ENCODE data around the gene GABARAP.

The GABARAP gene

DNA sequence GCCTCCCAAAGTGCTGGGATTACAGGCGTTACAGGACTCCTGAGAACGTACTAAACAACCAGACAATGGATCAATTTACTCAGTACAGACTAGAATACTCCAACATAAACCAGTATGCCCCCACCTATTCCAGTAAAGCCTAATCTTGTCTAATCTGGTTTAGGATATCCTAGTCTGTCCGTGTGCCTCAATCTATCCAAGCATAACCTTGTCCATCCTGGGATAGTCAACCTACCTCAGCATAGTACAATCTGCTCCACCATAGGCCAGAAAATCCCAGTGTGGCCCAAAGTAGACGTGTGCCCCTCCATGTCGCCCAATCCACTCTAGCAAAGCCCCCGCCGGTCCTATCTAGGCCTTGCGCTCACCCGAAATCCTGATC, 8.6 kb downstream of the GABARAP start:
- H3K9me3 ChIP-seq (ENCODE audit: insufficient read depth, low read length): no peaks in the 10 kb centered on the region
- H3K36me3 ChIP-seq (ENCODE audit: low read length): 0 out of 2 replicates have a peak, but pooled peaks cover 3% of the 10 kb centered on the region
- H3K4me2 ChIP-seq (ENCODE audit: low read depth, low read length, poor library complexity, severe bottlenecking): peak overlapping the region; percentile 71
- peak overlapping the region; percentile 82 for H3K9ac ChIP-seq (ENCODE audit: low read length)
- no peak for TF ChIP-seq CTCF (IDR thresholded peaks at IDR 0.05; ENCODE audit: insufficient read depth, low read length, poor library complexity, severe bottlenecking)
- TF ChIP-seq EZH2phosphoT487 (conservative IDR thresholded peaks at IDR 0.05; ENCODE audit: low read length): no peak
- H3F3A ChIP-seq (ENCODE audit: insufficient read depth): peaks cover 26% of the 10 kb centered on the region
- peaks cover 52% of the 10 kb centered on the region for H3K79me2 ChIP-seq (ENCODE audit: insufficient read depth, low read length)
- H3K27me3 ChIP-seq (ENCODE audit: low read length): no peaks in the 10 kb centered on the region
- peak overlapping the region; percentile 87 for H3K27ac ChIP-seq (ENCODE audit: low read depth, low read length)
- no peaks in the 10 kb centered on the region for H3K9me2 ChIP-seq (replicated peaks; ENCODE audit: insufficient read depth, low read length)
- H4K20me1 ChIP-seq (ENCODE audit: low read depth, low read length): peaks cover 6% of the 10 kb centered on the region; the same call in 1 of the 2 replicates
- H2AFZ ChIP-seq (ENCODE audit: low read depth, low read length, severe bottlenecking): peak overlapping the region; percentile 2
- peak overlapping the region; percentile 83 for H3K4me3 ChIP-seq (ENCODE audit: insufficient read depth, low read length, poor library complexity, severe bottlenecking)

GRCh38 chr17:7232114-7232513, 10.1 kb downstream of the GABARAP start:
- no peak overlapping the region for H3K27ac ChIP-seq (ENCODE audit: low read depth, low read length)
- no peaks in the 10 kb centered on the region for H3K9me3 ChIP-seq (ENCODE audit: insufficient read depth, low read length)
- 0 out of 2 replicates have a peak, but pooled peaks cover 3% of the 10 kb centered on the region for H3K36me3 ChIP-seq (ENCODE audit: low read length)
- H3K9ac ChIP-seq (ENCODE audit: low read length): peak overlapping the region; percentile 82; the same call in 1 of the 2 replicates
- TF ChIP-seq EZH2phosphoT487 (conservative IDR thresholded peaks at IDR 0.05; ENCODE audit: low read length) (no peak), CTCF (IDR thresholded peaks at IDR 0.05; ENCODE audit: insufficient read depth, low read length, poor library complexity, severe bottlenecking) (no peak)
- no peaks in the 10 kb centered on the region for H3K9me2 ChIP-seq (replicated peaks; ENCODE audit: insufficient read depth, low read length)
- H3K27me3 ChIP-seq (ENCODE audit: low read length): no peaks in the 10 kb centered on the region
- H3F3A ChIP-seq (ENCODE audit: insufficient read depth): peaks cover 21% of the 10 kb centered on the region
- H3K4me2 ChIP-seq (ENCODE audit: low read depth, low read length, poor library complexity, severe bottlenecking): peak overlapping the region; percentile 71
- peak overlapping the region; percentile 39 for H3K4me3 ChIP-seq (ENCODE audit: insufficient read depth, low read length, poor library complexity, severe bottlenecking)
- H3K79me2 ChIP-seq (ENCODE audit: insufficient read depth, low read length): peaks cover 46% of the 10 kb centered on the region
- H2AFZ ChIP-seq (ENCODE audit: low read depth, low read length, severe bottlenecking): no peak overlapping the region
- peaks cover 2% of the 10 kb centered on the region; the same call in 1 of the 2 replicates for H4K20me1 ChIP-seq (ENCODE audit: low read depth, low read length)

DNA sequence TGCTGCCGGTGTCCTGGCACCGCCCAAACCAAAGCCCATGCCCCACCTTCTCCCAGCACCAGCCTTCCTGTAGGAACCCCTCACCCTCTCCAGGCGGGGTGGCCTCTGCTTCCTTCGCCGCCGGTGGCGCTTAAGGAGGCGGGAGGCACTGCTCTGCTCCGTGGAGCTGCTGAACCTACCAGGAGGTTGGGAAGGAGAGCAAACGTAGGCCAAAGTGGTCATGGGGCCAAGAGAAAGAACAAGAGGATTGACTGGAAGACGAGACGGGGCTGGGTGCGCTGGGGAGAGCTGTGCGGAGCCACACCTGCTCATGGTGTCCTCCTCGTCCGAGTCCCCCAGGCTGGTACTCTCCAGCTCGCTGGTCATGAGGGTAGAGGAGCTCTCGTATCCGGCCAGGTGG, 12.7 kb downstream of the GABARAP start:
- Histone ChIP-seq H3K27me3 (ENCODE audit: low read length) (no peaks in the 10 kb centered on the region), H3K4me3 (ENCODE audit: insufficient read depth, low read length, poor library complexity, severe bottlenecking) (no peak overlapping the region), H3K79me2 (ENCODE audit: insufficient read depth, low read length) (peaks cover 41% of the 10 kb centered on the region), H3K9me2 (replicated peaks; ENCODE audit: insufficient read depth, low read length) (no peaks in the 10 kb centered on the region), H3K27ac (ENCODE audit: low read depth, low read length) (no peak overlapping the region), H3K9me3 (ENCODE audit: insufficient read depth, low read length) (no peaks in the 10 kb centered on the region), H4K20me1 (ENCODE audit: low read depth, low read length) (no peaks in the 10 kb centered on the region), H3K4me2 (ENCODE audit: low read depth, low read length, poor library complexity, severe bottlenecking) (no peak overlapping the region), H3K9ac (ENCODE audit: low read length) (no peak overlapping the region), H2AFZ (ENCODE audit: low read depth, low read length, severe bottlenecking) (no peak overlapping the region), H3K36me3 (ENCODE audit: low read length) (no peaks in the 10 kb centered on the region), H3F3A (ENCODE audit: insufficient read depth) (no peaks in the 10 kb centered on the region)
- TF ChIP-seq EZH2phosphoT487 (conservative IDR thresholded peaks at IDR 0.05; ENCODE audit: low read length): no peak
- TF ChIP-seq CTCF (IDR thresholded peaks at IDR 0.05; ENCODE audit: insufficient read depth, low read length, poor library complexity, severe bottlenecking): no peak
